Liver (tissue), 9 donors: Measurements from ENCODE around the gene MEGF6. TPM values are rescaled to one million over a fixed set of nuclear protein-coding genes. Genes with fewer than 3 reads are reported as not detected.

ENCODE experiments used
- DNase-seq: peaks from one replicate; pipeline ENCODE4 v3.0.0-alpha.2; 2017; ENCODE audit warnings: low spot score
- H3K27ac ChIP-seq, 2 donors: one replicate each; pipeline ENCODE4 v1.7.0; 2013; ENCODE audit warnings: inconsistent platforms in 2 of 2, low read length in 2 of 2, control low read depth in 1 of 2, low read depth in 1 of 2, mild to moderate bottlenecking in 1 of 2
- H3K27me3 ChIP-seq, 4 donors: one replicate each; pipeline versions ENCODE4 v1.6.1 to v1.7.0; 2013; ENCODE audit warnings: low read length in 3 of 4, inconsistent platforms in 1 of 4, mild to moderate bottlenecking in 1 of 4, moderate library complexity in 1 of 4; ENCODE audit not compliant: control insufficient read depth in 4 of 4, insufficient read depth in 4 of 4
- H3K36me3 ChIP-seq, 4 donors: one replicate each; pipeline versions ENCODE4 v1.6.1 to v1.7.0; 2013; ENCODE audit warnings: low read length in 3 of 4, mild to moderate bottlenecking in 3 of 4, low read depth in 1 of 4, moderate library complexity in 1 of 4; ENCODE audit not compliant: control insufficient read depth in 4 of 4, insufficient read depth in 3 of 4
- H3K4me1 ChIP-seq, 4 donors: one replicate each; pipeline versions ENCODE4 v1.6.1 to v1.7.0; 2013; ENCODE audit warnings: low read length in 3 of 4, mild to moderate bottlenecking in 3 of 4, moderate library complexity in 1 of 4; ENCODE audit not compliant: control insufficient read depth in 4 of 4, insufficient read depth in 4 of 4
- H3K4me3 ChIP-seq, 3 donors: one replicate each; pipeline versions ENCODE4 v1.6.1 to v1.7.0; 2013; ENCODE audit warnings: low read length in 3 of 3, control low read depth in 1 of 3, low read depth in 1 of 3, mild to moderate bottlenecking in 1 of 3
- H3K9ac ChIP-seq, 2 donors: one replicate each; pipeline ENCODE4 v1.7.0; 2013; ENCODE audit warnings: low read length in 2 of 2, mild to moderate bottlenecking in 2 of 2, moderate library complexity in 2 of 2, control low read depth in 1 of 2, low read depth in 1 of 2
- H3K9me3 ChIP-seq, 4 donors: one replicate each; pipeline versions ENCODE4 v1.6.1 to v1.7.0; 2013; ENCODE audit warnings: low read length in 3 of 4; ENCODE audit not compliant: control insufficient read depth in 4 of 4
- ATF3 ChIP-seq: IDR thresholded peaks from 2 replicates; pipeline ENCODE4 v1.6.1; 2016; ENCODE audit warnings: antibody characterized with exemption
- CTCF ChIP-seq: fragments of 150-350 bp; IDR thresholded peaks from 2 replicates; pipeline ENCODE4 v1.5.1; 2017; ENCODE audit warnings: improper control_type of control experiment, low read depth, low read length; ENCODE audit not compliant: missing input control
- FOXA1 ChIP-seq: IDR thresholded peaks from 2 replicates; pipeline ENCODE4 v1.6.1; 2016; ENCODE audit warnings: antibody characterized with exemption
- FOXA2 ChIP-seq: IDR thresholded peaks from 2 replicates; pipeline ENCODE4 v1.6.1; 2016; ENCODE audit warnings: antibody characterized with exemption
- GABPA ChIP-seq, 2 donors: IDR thresholded peaks in 1 of 2; conservative IDR thresholded peaks in 1 of 2; 2 replicates each; pipeline ENCODE4 v1.6.1; 2016; ENCODE audit warnings: antibody characterized with exemption in 2 of 2, mild to moderate bottlenecking in 1 of 2, moderate library complexity in 1 of 2
- HNF4A ChIP-seq, 2 donors: conservative IDR thresholded peaks; 2 replicates each; pipeline ENCODE4 v1.6.1; 2016; ENCODE audit warnings: antibody characterized with exemption in 2 of 2, mild to moderate bottlenecking in 2 of 2
- HNF4G ChIP-seq: IDR thresholded peaks from 2 replicates; pipeline ENCODE4 v1.6.1; 2016; ENCODE audit warnings: antibody characterized with exemption
- JUND ChIP-seq, 2 donors: IDR thresholded peaks; 2 replicates each; pipeline ENCODE4 v1.6.1; 2016; ENCODE audit warnings: antibody characterized with exemption in 2 of 2
- MAX ChIP-seq: IDR thresholded peaks from 2 replicates; pipeline ENCODE4 v1.6.1; 2016; ENCODE audit warnings: antibody characterized with exemption
- NR2F2 ChIP-seq: IDR thresholded peaks from 2 replicates; pipeline ENCODE4 v1.6.1; 2016; ENCODE audit warnings: antibody characterized with exemption
- RAD21 ChIP-seq, 2 donors: IDR thresholded peaks; 2 replicates each; pipeline ENCODE4 v1.6.1; 2016; ENCODE audit warnings: antibody characterized with exemption in 2 of 2, mild to moderate bottlenecking in 2 of 2
- REST ChIP-seq: IDR thresholded peaks from 2 replicates; pipeline ENCODE4 v1.6.1; 2016; ENCODE audit warnings: antibody characterized with exemption, mild to moderate bottlenecking
- RXRA ChIP-seq, 2 donors: IDR thresholded peaks; 2 replicates each; pipeline ENCODE4 v1.6.1; 2017 to 2018; ENCODE audit warnings: antibody characterized with exemption in 2 of 2, mild to moderate bottlenecking in 1 of 2
- SP1 ChIP-seq: IDR thresholded peaks from 2 replicates; pipeline ENCODE4 v1.6.1; 2018; ENCODE audit warnings: antibody characterized with exemption, mild to moderate bottlenecking
- TAF1 ChIP-seq: conservative IDR thresholded peaks from 2 replicates; pipeline ENCODE4 v1.6.1; 2016; ENCODE audit warnings: antibody characterized with exemption, mild to moderate bottlenecking
- YY1 ChIP-seq: IDR thresholded peaks from 2 replicates; pipeline ENCODE4 v1.6.1; 2016; ENCODE audit warnings: antibody characterized with exemption, mild to moderate bottlenecking
- ZBTB33 ChIP-seq: IDR thresholded peaks from 2 replicates; pipeline ENCODE4 v1.6.1; 2016; ENCODE audit warnings: antibody characterized with exemption
- WGBS: extraction: QIAGEN DNeasy Blood & Tissue Kit; methylation state at CpG from one replicate; pipeline ENCODE4 v1.1.7; 2013; 5-methylcytosine and 5-hydroxymethylcytosine counted together
- polyA plus RNA-seq, 2 donors: library from polyadenylated mRNA; stranded (reverse) in 1 of 2; unstranded in 1 of 2; fragments of 200-250 nt in 1 of 2; fragments of >200 nt in 1 of 2; fragmentation: Nextera tagmentation in 1 of 2; extraction: Ambion mirVana in 1 of 2; gene quantifications; one replicate each; pipeline versions ENCODE4 v1.2.1 to v1.2.3, GENCODE V29; 2013 to 2015
- total RNA-seq, 2 donors: library from RNA; depleted of rRNA; stranded (reverse); fragments of >200 nt; gene quantifications; one replicate each; pipeline ENCODE4 v1.2.3, GENCODE V29; 2014
- donor health status: healthy.
- donor health status: healthy.
- donor health status: healthy.
- donor health status: healthy.
- donor health status: healthy.

Gene MEGF6
- total and polyA plus RNA-seq, 4 donors, result 1.3 to 11.0 (median 4.0) TPM

GRCh38 chr1:3649342-3650247 lies 38.3 kb upstream of the MEGF6 start, which contains the start of gene WRAP73:
TSS of gene WRAP73 (minus strand) at chr1:3650103. CDS start at chr1:3649999, 104 bp downstream.
- Histone ChIP-seq H3K27ac (no peak within 1 kb of the TSS), H3K9me3 (no peaks in the 10 kb centered on the region), H3K36me3 (peaks cover 8 to 16% (median 10%) of the 10 kb centered on the region in 4 donors), H3K9ac (peak within 1 kb of the TSS; percentile 8 to 43), H3K4me1 (peaks cover 20 to 27% (median 23%) of the 10 kb centered on the region in 4 donors), H3K4me3 (peak within 1 kb of the TSS; percentile 79 to 97 (median 85)), H3K27me3 (peaks cover 0 to 12% (median 6%) of the 10 kb centered on the region in 4 donors)
- TF ChIP-seq TAF1, result no peak
- peak; percentile 81 to 92 for TF ChIP-seq GABPA (IDR thresholded peaks at IDR 0.05 in 1 of 2, conservative IDR thresholded peaks at IDR 0.05 in 1 of 2)
- DNase-seq, result peak; percentile 88
- WGBS, result 3% methylated on average over 60 of the region's 60 CpGs

GRCh38 chr1:3646596-3646995 lies 35.3 kb upstream of the MEGF6 start:
- WGBS, result 97% methylated on average over 20 of the region's 20 CpGs
- no peak for TF ChIP-seq FOXA2
- no peak for TF ChIP-seq YY1
- TF ChIP-seq TAF1, result no peak
- TF ChIP-seq CTCF, result no peak
- no peak for TF ChIP-seq GABPA (IDR thresholded peaks at IDR 0.05 in 1 of 2, conservative IDR thresholded peaks at IDR 0.05 in 1 of 2)
- TF ChIP-seq SP1, result no peak
- no peak for TF ChIP-seq HNF4A (conservative IDR thresholded peaks at IDR 0.05)
- no peak for TF ChIP-seq NR2F2
- TF ChIP-seq FOXA1, result no peak
- no peak for TF ChIP-seq RAD21 (IDR thresholded peaks at IDR 0.05)
- TF ChIP-seq RXRA (IDR thresholded peaks at IDR 0.05), result no peak
- TF ChIP-seq REST, result no peak
- no peak for TF ChIP-seq HNF4G
- no peak for TF ChIP-seq ATF3
- no peak for TF ChIP-seq ZBTB33
- no peak for TF ChIP-seq MAX
- no peak for TF ChIP-seq JUND (IDR thresholded peaks at IDR 0.05)
- no peak for DNase-seq
- Histone ChIP-seq H3K9ac (no peak overlapping the region), H3K9me3 (no peaks in the 10 kb centered on the region), H3K4me3 (no peak overlapping the region), H3K36me3 (peaks cover 8 to 21% (median 12%) of the 10 kb centered on the region in 4 donors), H3K27me3 (peaks cover 0 to 7% (median 4%) of the 10 kb centered on the region in 4 donors), H3K4me1 (peaks cover 13 to 16% (median 14%) of the 10 kb centered on the region in 4 donors), H3K27ac (no peak overlapping the region)
